ENCODE data around the gene MPHOSPH10.
"Not testable (repeated sequence)": the region's sequence is repeated elsewhere in the genome, so short reads cannot be mapped to it uniquely, and the experiment has no call there.

MPHOSPH10 gene, protein sequence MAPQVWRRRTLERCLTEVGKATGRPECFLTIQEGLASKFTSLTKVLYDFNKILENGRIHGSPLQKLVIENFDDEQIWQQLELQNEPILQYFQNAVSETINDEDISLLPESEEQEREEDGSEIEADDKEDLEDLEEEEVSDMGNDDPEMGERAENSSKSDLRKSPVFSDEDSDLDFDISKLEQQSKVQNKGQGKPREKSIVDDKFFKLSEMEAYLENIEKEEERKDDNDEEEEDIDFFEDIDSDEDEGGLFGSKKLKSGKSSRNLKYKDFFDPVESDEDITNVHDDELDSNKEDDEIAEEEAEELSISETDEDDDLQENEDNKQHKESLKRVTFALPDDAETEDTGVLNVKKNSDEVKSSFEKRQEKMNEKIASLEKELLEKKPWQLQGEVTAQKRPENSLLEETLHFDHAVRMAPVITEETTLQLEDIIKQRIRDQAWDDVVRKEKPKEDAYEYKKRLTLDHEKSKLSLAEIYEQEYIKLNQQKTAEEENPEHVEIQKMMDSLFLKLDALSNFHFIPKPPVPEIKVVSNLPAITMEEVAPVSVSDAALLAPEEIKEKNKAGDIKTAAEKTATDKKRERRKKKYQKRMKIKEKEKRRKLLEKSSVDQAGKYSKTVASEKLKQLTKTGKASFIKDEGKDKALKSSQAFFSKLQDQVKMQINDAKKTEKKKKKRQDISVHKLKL

GRCh38 chr2:71130152-71130904, at the start of gene MPHOSPH10, which contains the start of gene MCEE:
MPHOSPH10 (plus strand) TSS chr2:71130634; CDS start chr2:71130666, 32 bp downstream.
MCEE (minus strand) TSS chr2:71130229; CDS start chr2:71130219, 10 bp downstream.
- peak; percentile 80 for DNase-seq

GRCh38 chr2:71082402-71083252, 47.8 kb upstream of the MPHOSPH10 start:
- no peak for DNase-seq

- DNase-seq = not testable (repeated sequence)
Observed at GRCh38 chr2:71083297-71083696, 47.1 kb upstream of the MPHOSPH10 start.

DNA sequence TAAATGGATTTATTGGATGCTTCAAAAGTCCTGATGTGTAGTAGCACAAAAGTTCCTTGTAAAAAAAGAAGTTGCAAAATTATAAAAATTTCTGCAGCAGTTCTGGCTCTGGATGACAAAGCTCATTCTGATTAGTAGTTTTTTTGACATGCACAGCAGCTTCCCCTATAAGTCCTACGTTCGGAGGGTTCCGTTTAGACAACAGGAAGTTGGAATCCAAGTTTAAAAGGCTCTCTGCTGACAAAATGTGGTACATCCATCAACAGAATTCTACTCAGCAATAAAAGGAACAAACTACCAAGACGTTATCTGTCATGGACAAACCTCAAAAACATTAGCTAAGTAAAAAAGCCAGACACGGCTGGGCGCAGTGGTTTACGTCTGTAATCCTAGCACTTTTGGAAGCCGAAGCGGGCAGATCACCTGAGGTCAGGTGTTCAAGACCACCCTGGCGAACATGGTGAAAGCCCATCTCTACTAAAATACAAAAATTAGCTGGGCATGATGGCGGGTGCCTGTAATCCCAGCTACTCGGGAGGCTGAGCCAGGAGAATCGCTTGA, 46.6 kb upstream of the MPHOSPH10 start:
- not testable (repeated sequence) for DNase-seq

DNA sequence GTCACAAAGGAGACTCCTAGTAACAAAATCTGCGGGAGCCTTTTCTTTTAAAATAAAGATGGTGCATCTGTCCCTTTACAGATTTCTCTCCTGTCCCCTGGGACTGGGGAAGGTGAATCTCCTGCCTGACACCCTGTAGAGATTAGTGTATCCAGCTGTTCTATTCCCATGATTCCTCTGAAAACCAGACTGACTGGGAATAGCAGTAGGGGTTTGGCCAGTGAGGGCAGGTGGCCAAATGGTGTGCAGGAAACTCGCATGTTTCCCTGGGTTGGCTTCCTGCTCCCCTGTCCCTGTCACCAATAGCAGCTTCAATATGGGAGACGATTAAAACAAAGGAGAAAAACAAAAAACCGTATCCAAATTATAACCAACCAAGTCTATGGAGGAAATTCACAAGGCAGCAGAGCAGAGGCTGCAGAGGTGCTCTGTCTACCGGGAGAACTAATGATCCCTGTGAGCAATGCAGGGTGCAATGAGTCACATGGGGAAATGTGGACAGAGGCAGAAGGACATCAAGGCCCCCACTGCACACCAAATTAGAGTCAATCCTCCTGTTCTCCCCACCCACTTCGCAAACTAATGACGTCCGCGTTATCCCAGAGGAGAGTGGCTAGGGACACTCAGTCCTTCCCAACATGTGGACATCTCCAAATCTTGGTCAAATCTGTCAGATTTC, 45.0 kb upstream of the MPHOSPH10 start:
- not testable (repeated sequence) for DNase-seq

DNA sequence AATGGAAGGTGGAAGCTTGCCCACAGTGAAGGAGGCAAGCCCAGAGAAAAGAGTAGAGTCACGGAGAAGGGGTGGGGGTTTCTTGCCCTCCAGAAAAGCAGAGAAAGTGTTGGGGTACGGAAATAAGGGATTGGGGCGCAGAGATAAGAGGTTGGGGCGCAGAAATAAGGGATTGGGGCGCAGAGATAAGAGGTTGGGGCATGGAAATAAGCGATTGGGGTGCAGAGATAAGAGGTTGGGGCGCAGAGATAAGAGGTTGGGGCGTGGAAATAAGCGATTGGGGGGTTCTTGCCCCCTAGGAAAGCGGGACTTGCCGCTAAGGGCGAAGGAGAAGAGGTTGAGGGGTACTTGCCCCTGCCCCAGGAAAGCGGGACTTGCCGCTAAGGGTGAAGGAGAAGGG, 41.0 kb upstream of the MPHOSPH10 start:
- DNase-seq = not testable (repeated sequence)

DNA sequence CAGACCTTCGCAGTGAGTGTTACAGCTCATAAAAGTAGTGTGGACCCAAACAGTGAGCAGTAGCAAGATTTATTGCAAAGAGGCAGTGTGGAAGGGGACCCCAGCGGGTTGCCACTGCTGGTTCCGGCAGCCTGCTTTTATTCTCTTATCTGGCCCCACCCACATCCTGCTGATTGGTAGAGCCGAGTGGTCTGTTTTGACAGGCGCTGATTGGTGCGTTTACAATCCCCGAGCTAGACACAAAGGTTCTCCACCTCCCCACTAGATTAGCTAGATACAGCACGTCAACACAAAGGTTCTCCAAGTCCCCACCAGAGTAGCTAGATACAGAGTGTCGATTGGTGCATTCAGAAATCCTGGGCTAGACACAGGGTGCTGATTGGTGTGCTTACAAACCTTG, 38.6 kb upstream of the MPHOSPH10 start:
- not testable (repeated sequence) for DNase-seq

GRCh38 chr2:71092491-71093260, 37.8 kb upstream of the MPHOSPH10 start:
- DNase-seq = not testable (repeated sequence)

- peak; percentile 10 for DNase-seq
Observed at GRCh38 chr2:71100195-71100964, 30.1 kb upstream of the MPHOSPH10 start.

GRCh38 chr2:71101656-71102055, 28.8 kb upstream of the MPHOSPH10 start:
- no peak for DNase-seq

DNA sequence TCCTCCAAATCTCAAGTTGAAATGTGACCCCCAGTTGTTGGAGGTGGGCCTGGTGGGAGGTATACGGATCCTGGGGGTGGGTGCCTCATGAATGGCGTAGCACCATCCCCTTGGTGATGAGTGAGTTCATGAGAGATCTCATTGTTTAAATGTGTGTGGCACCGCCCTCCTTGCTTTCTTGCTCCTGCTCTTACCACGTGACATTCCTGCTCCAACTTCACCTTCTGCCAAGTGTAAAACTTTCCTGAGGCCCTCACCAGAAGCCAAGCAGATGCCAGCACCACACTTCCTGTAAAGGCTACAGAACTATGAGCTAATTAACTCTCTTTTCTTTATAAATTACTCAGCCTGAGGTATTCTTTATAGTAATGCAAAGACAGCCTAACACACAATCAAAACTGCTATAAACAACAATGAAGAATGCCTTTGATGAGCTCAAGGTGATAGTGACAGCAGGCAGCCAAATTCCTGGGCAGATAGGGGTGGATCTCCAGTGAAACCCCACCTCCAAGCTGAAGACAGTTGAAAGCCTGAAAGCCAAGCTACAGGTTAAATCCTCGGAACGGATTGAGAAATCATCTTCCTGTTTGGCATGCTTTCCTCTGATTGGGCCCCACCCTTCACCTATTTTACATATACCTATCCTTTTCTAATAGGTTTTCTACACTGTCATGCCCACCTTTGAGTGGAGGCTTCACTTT, 27.3 kb upstream of the MPHOSPH10 start:
- DNase-seq = no peak

GRCh38 chr2:71103809-71104208, 26.6 kb upstream of the MPHOSPH10 start:
- no peak for DNase-seq

DNA sequence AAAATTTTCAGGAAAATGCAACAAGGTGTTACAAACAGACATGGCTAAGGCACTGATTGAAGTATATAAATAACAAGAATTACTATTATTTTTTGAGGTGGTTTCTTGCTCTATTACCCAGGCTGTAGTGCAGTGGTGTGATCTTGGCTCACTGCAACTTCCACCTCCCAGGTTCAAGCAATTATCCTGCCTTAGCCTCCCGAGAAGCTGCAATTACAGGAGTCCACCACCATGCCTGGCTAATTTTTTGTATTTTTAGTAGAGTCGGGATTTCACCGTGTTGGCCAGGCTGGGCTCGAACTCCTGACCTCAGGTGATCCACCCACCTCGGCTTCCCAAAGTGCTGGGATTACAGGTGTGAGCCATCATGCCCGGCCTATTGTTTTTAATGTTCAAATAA, 24.0 kb upstream of the MPHOSPH10 start:
- DNase-seq = not testable (repeated sequence)

DNA sequence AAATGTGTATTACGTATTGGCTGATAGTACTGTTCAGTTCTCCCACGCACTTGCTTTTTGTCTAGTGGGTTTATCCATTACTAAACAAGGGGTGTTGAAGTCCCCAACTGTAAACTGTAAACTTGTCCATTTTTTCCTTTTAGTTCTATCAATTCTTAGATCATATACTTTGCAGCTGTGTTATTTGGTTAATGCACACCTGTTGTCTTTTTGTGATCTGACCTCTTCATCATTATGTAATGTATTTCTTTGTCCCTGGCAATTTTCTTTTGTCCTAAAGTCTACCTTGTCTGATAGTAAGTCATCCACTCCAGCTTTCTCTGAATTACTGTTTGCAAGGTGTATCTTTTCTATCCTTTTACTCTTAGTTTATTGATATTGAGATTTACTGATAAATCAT, 22.3 kb upstream of the MPHOSPH10 start:
- DNase-seq = no peak

DNA sequence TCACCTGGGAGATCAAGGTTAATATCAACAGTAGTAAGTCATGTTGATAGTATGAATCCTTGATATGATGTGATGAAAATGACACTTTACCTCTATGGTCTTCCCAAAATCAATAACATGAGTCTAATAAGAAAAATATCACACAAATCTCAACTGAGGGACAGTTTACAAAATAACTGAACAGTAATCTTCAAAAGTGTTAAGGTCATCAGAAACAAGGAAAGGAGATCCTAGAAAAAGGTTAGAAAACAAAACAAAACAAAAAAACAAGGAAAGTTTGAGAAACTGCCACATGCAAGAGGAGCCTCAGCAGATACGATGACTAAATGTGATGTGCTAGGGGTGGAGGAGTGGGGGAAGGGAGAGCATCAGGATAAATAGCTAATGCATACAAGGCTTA, 16.6 kb upstream of the MPHOSPH10 start:
- no peak for DNase-seq

DNA sequence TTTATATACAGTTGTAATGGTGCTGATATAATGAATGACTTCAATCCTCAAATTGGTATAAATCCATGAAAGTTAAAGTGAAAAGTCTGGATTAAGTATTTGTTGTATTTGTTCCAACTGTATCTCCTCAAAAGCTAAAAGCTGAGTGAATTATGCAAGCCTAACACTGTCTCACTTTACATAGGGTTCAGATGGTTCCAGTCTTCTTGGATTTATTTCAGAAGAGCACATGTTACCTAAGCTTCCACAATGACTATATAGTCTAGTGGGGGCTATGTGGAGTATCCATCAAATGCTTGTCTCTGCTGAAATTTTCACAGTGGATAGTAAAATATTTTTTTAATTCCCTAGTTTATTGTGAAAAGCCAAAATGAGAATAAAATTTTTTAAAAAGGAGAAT, 13.4 kb upstream of the MPHOSPH10 start:
- DNase-seq = no peak

- DNase-seq = no peak
Observed at GRCh38 chr2:71120195-71120594, 10.2 kb upstream of the MPHOSPH10 start.

- no peak for DNase-seq
Observed at GRCh38 chr2:71121479-71121878, 9.0 kb upstream of the MPHOSPH10 start.
